ENCODE results near the gene TMEM119.

DNA sequence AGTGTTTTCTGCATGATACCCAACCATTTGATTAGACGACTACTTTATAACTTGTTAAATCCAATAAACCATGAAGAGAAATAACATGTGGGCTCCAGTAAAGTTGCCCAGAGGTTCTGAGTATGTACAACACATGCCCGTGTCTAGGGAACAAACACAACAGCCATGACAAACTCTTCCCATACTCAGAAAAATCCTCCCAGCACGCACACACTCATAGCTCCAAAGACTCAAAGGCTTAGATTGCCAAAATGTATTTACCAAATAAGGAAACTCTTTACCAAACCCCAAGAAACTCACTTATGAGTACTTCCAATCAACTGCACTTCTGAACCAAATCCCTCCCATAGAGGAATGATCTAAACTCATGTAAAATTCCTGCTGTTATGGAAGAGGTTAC, 54.2 kb downstream of the TMEM119 start:
- TF ChIP-seq CTCF (IDR thresholded peaks at IDR 0.05) (no peak), POLR2AphosphoS5 (IDR thresholded peaks at IDR 0.05; ENCODE audit: insufficient read depth in 1 of 2, low read depth in 1 of 2) (no peak), POLR2A (IDR thresholded peaks at IDR 0.05) (no peak)
